ENCODE data around the gene RASA2.

GRCh38 chr3:141498598-141499223 is 11.9 kb downstream of the RASA2 start:
- TF ChIP-seq CTCF (IDR thresholded peaks at IDR 0.05) (no peak), POLR2A (IDR thresholded peaks at IDR 0.05; ENCODE audit: low read depth) (no peak), POLR2AphosphoS5 (IDR thresholded peaks at IDR 0.05) (no peak), EP300 (IDR thresholded peaks at IDR 0.05) (no peak)
